SK-N-SH (cell line): ENCODE measurements around the gene OSBPL9. TPM values are rescaled to one million over a fixed set of nuclear protein-coding genes. Genes with fewer than 3 reads are reported as not detected.

Experiments used
- CTCF ChIA-PET: fragments of 300-600, 350-600 bp; formaldehyde crosslinking; extraction: SDS; loops from one replicate; lab custom pipeline; 2021; lab: Yijun Ruan, JAX
- POLR2A ChIA-PET: fragments of 350-600 bp; sonication (Branson Sonifier 250); formaldehyde crosslinking; extraction: SDS; loops from one replicate; lab custom pipeline; 2020; ENCODE audit warnings: antibody characterized with exemption, inconsistent platforms; lab: Yijun Ruan, JAX
- DNase-seq: peaks from one replicate; pipeline ENCODE4 v3.0.0; 2012
- H2AFZ ChIP-seq: fragments of 200-600 bp; sonication (generic); 2 replicates; pipeline ENCODE4 v1.8.1; 2016; ENCODE audit warnings: antibody characterized with exemption, mild to moderate bottlenecking, low read depth
- H3F3A ChIP-seq: fragments of 200-600 bp; sonication (generic); replicated peaks from 2 replicates; pipeline ENCODE3; 2016; ENCODE audit warnings: antibody characterized with exemption, mild to moderate bottlenecking; ENCODE audit not compliant: insufficient read depth
- H3K27ac ChIP-seq, 2 experiments: fragments of 200-500 bp in 1 of 2; fragments of 200-600 bp in 1 of 2; sonication (Bioruptor generic) in 1 of 2; sonication (generic), shearing (Covaris generic) in 1 of 2; 2 replicates each; pipeline versions ENCODE4 v1.5.1 to v1.6.1; 2014 to 2016; ENCODE audit warnings: low read depth in 2 of 2, inconsistent platforms in 1 of 2, low read length in 1 of 2, mild to moderate bottlenecking in 1 of 2, mixed read lengths in 1 of 2
- H3K27me3 ChIP-seq: fragments of 200-600 bp; sonication (generic), shearing (Covaris generic); 2 replicates; pipeline ENCODE4 v1.6.1; 2016; ENCODE audit warnings: mixed run types; ENCODE audit not compliant: insufficient read depth
- H3K36me3 ChIP-seq, 2 experiments: fragments of 200-500 bp in 1 of 2; fragments of 200-600 bp in 1 of 2; sonication (Bioruptor generic) in 1 of 2; sonication (generic) in 1 of 2; replicated peaks in 1 of 2; 2 replicates each; pipeline versions ENCODE3 to v1.5.1; 2014 to 2016; ENCODE audit warnings: low read length in 1 of 2, mild to moderate bottlenecking in 1 of 2; ENCODE audit not compliant: insufficient read depth in 2 of 2, control insufficient read depth in 1 of 2
- H3K4me1 ChIP-seq, 2 experiments: fragments of 200-500 bp in 1 of 2; fragments of 200-600 bp in 1 of 2; sonication (Bioruptor generic) in 1 of 2; sonication (generic), shearing (Covaris generic) in 1 of 2; 2 replicates each; pipeline versions ENCODE4 v1.5.1 to v1.6.1; 2014 to 2016; ENCODE audit warnings: low read depth in 1 of 2, low read length in 1 of 2, mixed run types in 1 of 2; ENCODE audit not compliant: insufficient read depth in 2 of 2, control insufficient read depth in 1 of 2
- H3K4me2 ChIP-seq: fragments of 200-600 bp; sonication (generic), shearing (Covaris generic); 2 replicates; pipeline ENCODE4 v1.6.1; 2017; ENCODE audit warnings: mixed run types
- H3K4me3 ChIP-seq, 2 experiments: fragments of 200-500 bp in 1 of 2; fragments of 200-600 bp in 1 of 2; sonication (Bioruptor generic) in 1 of 2; sonication (generic), shearing (Covaris generic) in 1 of 2; 2 replicates each; pipeline versions ENCODE4 v1.5.1 to v1.8.1; 2014 to 2016; ENCODE audit warnings: low read depth in 2 of 2, inconsistent platforms in 1 of 2, low read length in 1 of 2, mild to moderate bottlenecking in 1 of 2, mixed read lengths in 1 of 2, moderate library complexity in 1 of 2
- H3K79me2 ChIP-seq: fragments of 200-600 bp; sonication (generic); 2 replicates; pipeline ENCODE4 v1.8.1; 2017; ENCODE audit warnings: mild to moderate bottlenecking; ENCODE audit not compliant: insufficient read depth
- H3K9ac ChIP-seq: fragments of 200-600 bp; sonication (generic); 2 replicates; pipeline ENCODE4 v1.6.1; 2017; ENCODE audit warnings: mixed run types
- H3K9me2 ChIP-seq: fragments of 200-600 bp; sonication (generic); 2 replicates; pipeline ENCODE4 v1.6.1; 2017; ENCODE audit warnings: mixed run types
- H3K9me3 ChIP-seq: fragments of 200-600 bp; sonication (generic); 2 replicates; pipeline ENCODE4 v1.6.1; 2017; ENCODE audit warnings: mixed run types, mild to moderate bottlenecking, moderate library complexity
- H4K20me1 ChIP-seq: fragments of 200-600 bp; sonication (generic); 2 replicates; pipeline ENCODE4 v1.6.1; 2017; ENCODE audit warnings: mild to moderate bottlenecking, mixed run types; ENCODE audit not compliant: insufficient read depth
- CTCF ChIP-seq: fragments of 200-600 bp; sonication (generic); IDR thresholded peaks from 2 replicates; pipeline ENCODE4 v1.6.1; 2017; ENCODE audit warnings: antibody characterized with exemption, mild to moderate bottlenecking, moderate library complexity
- EP300 ChIP-seq, 2 experiments: IDR thresholded peaks; 2 replicates each; pipeline versions ENCODE4 v1.4.0 to v1.6.1; 2012; ENCODE audit warnings: borderline replicate concordance in 1 of 2, low read depth in 1 of 2, low read length in 1 of 2
- EZH2phosphoT487 ChIP-seq: fragments of 200-600 bp; sonication (generic); IDR thresholded peaks from 2 replicates; pipeline ENCODE4 v1.6.1; 2017; ENCODE audit warnings: low read depth, mixed run types, mild to moderate bottlenecking, antibody characterized with exemption, moderate library complexity, borderline replicate concordance
- FOSL2 ChIP-seq: IDR thresholded peaks from 2 replicates; pipeline ENCODE4 v1.4.0; 2012; ENCODE audit warnings: low read depth, mild to moderate bottlenecking, moderate library complexity, borderline replicate concordance
- FOXJ3 ChIP-seq: sonication (generic); formaldehyde crosslinking; IDR thresholded peaks from 2 replicates; pipeline ENCODE4 v1.5.1; 2020; ENCODE audit warnings: mild to moderate bottlenecking, missing genetic modification reagents
- FOXM1 ChIP-seq: IDR thresholded peaks from 2 replicates; pipeline ENCODE4 v1.4.0; 2012; ENCODE audit warnings: low read depth, mild to moderate bottlenecking
- GABPA ChIP-seq: IDR thresholded peaks from 2 replicates; pipeline ENCODE4 v1.4.0; 2012; ENCODE audit warnings: low read depth, mild to moderate bottlenecking
- GATA2 ChIP-seq: sonication (generic); formaldehyde crosslinking; IDR thresholded peaks from 2 replicates; pipeline ENCODE4 v1.5.0; 2020; ENCODE audit warnings: mild to moderate bottlenecking, missing genetic modification reagents
- JUND ChIP-seq: IDR thresholded peaks from 2 replicates; pipeline ENCODE4 v1.4.0; 2012
- NFIC ChIP-seq: IDR thresholded peaks from 2 replicates; pipeline ENCODE4 v1.4.0; 2012; ENCODE audit warnings: borderline replicate concordance
- NRF1 ChIP-seq: IDR thresholded peaks from 2 replicates; pipeline ENCODE4 v1.6.1; 2012; ENCODE audit warnings: low read depth, mild to moderate bottlenecking, low read length
- RCOR1 ChIP-seq: fragments of 150-350 bp; IDR thresholded peaks from 2 replicates; pipeline ENCODE4 v1.6.1; 2017; ENCODE audit warnings: antibody characterized with exemption, low read length
- RFX5 ChIP-seq: IDR thresholded peaks from 2 replicates; pipeline ENCODE4 v1.6.1; 2012; ENCODE audit warnings: mild to moderate bottlenecking, improper control_type of control experiment, low read length
- SIN3A ChIP-seq: IDR thresholded peaks from 2 replicates; pipeline ENCODE4 v1.6.1; 2012; ENCODE audit warnings: low read depth, mild to moderate bottlenecking, low read length, moderate library complexity, borderline replicate concordance
- SMC3 ChIP-seq: IDR thresholded peaks from 2 replicates; pipeline ENCODE4 v1.6.1; 2012; ENCODE audit warnings: low read depth, low read length, improper control_type of control experiment
- TAF1 ChIP-seq: IDR thresholded peaks from 2 replicates; pipeline ENCODE4 v1.6.1; 2012; ENCODE audit warnings: low read depth, mild to moderate bottlenecking, low read length, moderate library complexity, borderline replicate concordance
- TEAD4 ChIP-seq: IDR thresholded peaks from 2 replicates; pipeline ENCODE4 v1.4.0; 2012; ENCODE audit warnings: mild to moderate bottlenecking, borderline replicate concordance; ENCODE audit not compliant: insufficient read depth
- USF2 ChIP-seq: fragments of 150-350 bp; IDR thresholded peaks from 2 replicates; pipeline ENCODE4 v1.6.1; 2017; ENCODE audit warnings: antibody characterized with exemption, low read length, low read depth, borderline replicate concordance
- YY1 ChIP-seq: IDR thresholded peaks from 2 replicates; pipeline ENCODE4 v1.4.0; 2012; ENCODE audit warnings: low read depth, mild to moderate bottlenecking
- ZBTB33 ChIP-seq: IDR thresholded peaks from 2 replicates; pipeline ENCODE4 v1.4.0; 2012; ENCODE audit warnings: low read depth, borderline replicate concordance
- WGBS: methylation state at CpG from one replicate; pipeline ENCODE4 v1.1.6; 2017; ENCODE audit warnings: low lambda C conversion rate; 5-methylcytosine and 5-hydroxymethylcytosine counted together
- polyA plus RNA-seq, 3 experiments: library from polyadenylated mRNA; depleted of rRNA; stranded (reverse); fragments of >200 nt; gene quantifications; 2 replicates each; pipeline ENCODE4 v1.2.3, GENCODE V29; 2012

OSBPL9 gene
- polyA plus RNA-seq, 1 of the 3 experiments (the other 2 are of a cell fraction), result 43.9 TPM

GRCh38 chr1:51733793-51734522, 117.1 kb downstream of the OSBPL9 start (continued):
- TF ChIP-seq USF2 (no peak), GABPA (no peak)

GRCh38 chr1:51734896-51735745, 118.2 kb downstream of the OSBPL9 start:
- POLR2A ChIA-PET, result interaction anchor here (0.6 kb wide), 1 partner anchor 19 kb away, joined by 9 read pairs; no protein-coding TSS in a partner anchor
- TF ChIP-seq RFX5 (no peak), FOXM1 (no peak), SIN3A (no peak), FOSL2 (no peak), USF2 (no peak), YY1 (no peak), TEAD4 (no peak), GABPA (no peak), TAF1 (no peak), ZBTB33 (no peak), JUND (no peak), GATA2 (CRISPR knock-in tag) (no peak), EP300 (IDR thresholded peaks at IDR 0.05; ENCODE audit: borderline replicate concordance in 1 of 2, low read depth in 1 of 2, low read length in 1 of 2) (no peak), SMC3 (no peak), NRF1 (no peak), FOXJ3 (CRISPR knock-in tag) (no peak), NFIC (no peak), EZH2phosphoT487 (no peak), CTCF (no peak), RCOR1 (no peak)
- DNase-seq, result no peak
- CTCF ChIA-PET, result interaction anchor here (0.7 kb wide), 2 partner anchors 40 to 87 kb away, joined by 3 read pairs; no protein-coding TSS in a partner anchor
- Histone ChIP-seq H3K27me3 (no peaks in the 10 kb centered on the region), H2AFZ (no peak overlapping the region), H3K4me3 (no peak overlapping the region), H3K4me2 (no peak overlapping the region), H3K9ac (no peak overlapping the region), H4K20me1 (peaks cover 77% of the 10 kb centered on the region), H3K9me3 (no peaks in the 10 kb centered on the region), H3K36me3 (no peaks in the 10 kb centered on the region), H3K9me2 (no peaks in the 10 kb centered on the region), H3K27ac (no peak overlapping the region; a peak in 1 of 4 replicates), H3F3A (peaks cover 24% of the 10 kb centered on the region), H3K4me1 (peaks cover 22 to 60% of the 10 kb centered on the region in 2 experiments), H3K79me2 (peaks cover 100% of the 10 kb centered on the region)
- 82% methylated on average over 7 of the region's 7 CpGs for WGBS
